HEK293 (cell line): ENCODE results near the gene HM13.

Source experiments
- CTCF ChIA-PET: fragments of 350-600 bp; formaldehyde crosslinking; extraction: SDS; loops from one replicate; lab custom pipeline; 2021; ENCODE audit warnings: antibody characterized with exemption; lab: Yijun Ruan, JAX
- POLR2A ChIA-PET: fragments of 300-600 bp; formaldehyde crosslinking; extraction: SDS; loops from one replicate; lab custom pipeline; 2020; ENCODE audit warnings: antibody characterized with exemption, inconsistent platforms; lab: Yijun Ruan, JAX
- H3K27ac ChIP-seq: fragments of 200-500 bp; sonication (Bioruptor generic); 2 replicates; pipeline ENCODE4 v1.5.1; 2014; ENCODE audit warnings: low read depth, low read length, control low read depth, inconsistent platforms; ENCODE audit errors: extremely low read depth
- H3K36me3 ChIP-seq, 2 experiments: fragments of 200-500 bp in 1 of 2; sonication (Bioruptor generic) in 1 of 2; 1 replicate in 1 of 2; 2 replicates in 1 of 2; pipeline ENCODE4 v1.5.1; 2014 to 2017; ENCODE audit warnings: inconsistent platforms in 2 of 2, low read length in 2 of 2; ENCODE audit not compliant: control insufficient read depth in 2 of 2, insufficient read depth in 1 of 2
- H3K4me1 ChIP-seq: fragments of 200-500 bp; sonication (Bioruptor generic); 2 replicates; pipeline ENCODE4 v1.5.1; 2014; ENCODE audit warnings: mild to moderate bottlenecking, low read length, inconsistent platforms; ENCODE audit not compliant: control insufficient read depth, insufficient read depth
- H3K4me3 ChIP-seq: 2 replicates; pipeline ENCODE4 v1.5.1; 2011; ENCODE audit warnings: low read depth, mild to moderate bottlenecking, control low read depth, low read length, moderate library complexity
- H3K9me3 ChIP-seq: fragments of 200-500 bp; sonication (Bioruptor generic); 2 replicates; pipeline ENCODE4 v1.5.1; 2014; ENCODE audit warnings: low read depth, low read length, inconsistent platforms; ENCODE audit not compliant: control insufficient read depth, insufficient read depth
- BCL11B ChIP-seq: fragments of 450-650 bp; formaldehyde crosslinking; IDR thresholded peaks from 2 replicates; pipeline ENCODE4 v1.5.1; 2016; ENCODE audit warnings: low read depth, missing biosample characterization, missing genetic modification characterization
- EGR2 ChIP-seq: fragments of 450-650 bp; formaldehyde crosslinking; IDR thresholded peaks from 2 replicates; pipeline ENCODE4 v1.5.1; 2016; ENCODE audit warnings: low read depth, missing biosample characterization, missing genetic modification characterization
- HOXD13 ChIP-seq: sonication (generic); formaldehyde crosslinking; IDR thresholded peaks from 2 replicates; pipeline ENCODE4 v1.8.0; 2022; ENCODE audit warnings: missing genetic modification reagents, borderline replicate concordance
- IKZF3 ChIP-seq: fragments of 450-650 bp; IDR thresholded peaks from 2 replicates; pipeline ENCODE4 v1.5.0; 2018; ENCODE audit warnings: missing biosample characterization, mild to moderate bottlenecking, missing genetic modification characterization, moderate library complexity
- MYNN ChIP-seq: fragments of 450-650 bp; formaldehyde crosslinking; IDR thresholded peaks from 2 replicates; pipeline ENCODE4 v1.5.1; 2016; ENCODE audit warnings: missing biosample characterization, missing genetic modification characterization, borderline replicate concordance
- PRDM4 ChIP-seq: fragments of 450-650 bp; formaldehyde crosslinking; IDR thresholded peaks from 2 replicates; pipeline ENCODE4 v1.5.1; 2017; ENCODE audit warnings: missing biosample characterization, missing genetic modification characterization
- REPIN1 ChIP-seq: fragments of 450-650 bp; formaldehyde crosslinking; IDR thresholded peaks from 2 replicates; pipeline ENCODE4 v1.5.1; 2017; ENCODE audit warnings: missing biosample characterization, missing genetic modification characterization, low read depth
- YY1 ChIP-seq: fragments of 450-650 bp; formaldehyde crosslinking; IDR thresholded peaks from 2 replicates; pipeline ENCODE4 v1.5.1; 2018; ENCODE audit warnings: missing biosample characterization, missing genetic modification characterization
- ZNF211 ChIP-seq: fragments of 450-650 bp; formaldehyde crosslinking; IDR thresholded peaks from 2 replicates; pipeline ENCODE4 v1.5.1; 2016; ENCODE audit warnings: low read depth, missing biosample characterization, missing genetic modification characterization
- ZNF214 ChIP-seq: fragments of 450-650 bp; formaldehyde crosslinking; IDR thresholded peaks from 2 replicates; pipeline ENCODE4 v1.5.1; 2017; ENCODE audit warnings: missing biosample characterization, mild to moderate bottlenecking, missing genetic modification characterization, borderline replicate concordance
- ZNF341 ChIP-seq: fragments of 450-650 bp; formaldehyde crosslinking; IDR thresholded peaks from 2 replicates; pipeline ENCODE4; 2016; ENCODE audit warnings: low read depth, missing biosample characterization, missing genetic modification characterization
- ZNF391 ChIP-seq: fragments of 450-650 bp; formaldehyde crosslinking; IDR thresholded peaks from 2 replicates; pipeline ENCODE4 v1.5.1; 2016; ENCODE audit warnings: low read depth, missing biosample characterization, missing genetic modification characterization, borderline replicate concordance
- ZNF404 ChIP-seq: fragments of 450-650 bp; formaldehyde crosslinking; IDR thresholded peaks from 2 replicates; pipeline ENCODE4 v1.5.1; 2017; ENCODE audit warnings: missing biosample characterization, missing genetic modification characterization
- ZNF624 ChIP-seq: fragments of 450-650 bp; formaldehyde crosslinking; IDR thresholded peaks from 2 replicates; pipeline ENCODE4 v1.5.1; 2017; ENCODE audit warnings: missing biosample characterization, missing genetic modification characterization
- ZNF626 ChIP-seq: fragments of 450-650 bp; sonication (Bioruptor Pico); formaldehyde crosslinking; IDR thresholded peaks from 2 replicates; pipeline ENCODE4 v1.5.1; 2018; ENCODE audit warnings: missing biosample characterization, missing genetic modification characterization, inconsistent platforms
- ZNF660 ChIP-seq: fragments of 450-650 bp; IDR thresholded peaks from 2 replicates; pipeline ENCODE4 v1.5.1; 2018; ENCODE audit warnings: missing biosample characterization, mild to moderate bottlenecking, missing genetic modification characterization
- ZSCAN23 ChIP-seq: fragments of 450-650 bp; formaldehyde crosslinking; IDR thresholded peaks from 2 replicates; pipeline ENCODE4 v1.5.1; 2016; ENCODE audit warnings: missing biosample characterization, missing genetic modification characterization
- TF ChIP-seq, protein P1 (sequence below): fragments of 450-650 bp; formaldehyde crosslinking; conservative IDR thresholded peaks from 2 replicates; pipeline ENCODE4 v1.5.1; 2016; ENCODE audit warnings: low read depth, missing biosample characterization, missing genetic modification characterization

HM13 gene

GRCh38 chr20:31547720-31548298 is 33.6 kb downstream of the HM13 start:
- POLR2A ChIA-PET: interaction anchor here (0.7 to 1.7 kb wide), 4 partner anchors 10 to 57 kb away, joined by 3 to 9 read pairs (median 4); partner anchors contain the start of gene ID1
- Histone ChIP-seq H3K4me3 (peak overlapping the region; percentile 67), H3K4me1 (no peaks in the 10 kb centered on the region), H3K27ac (peak overlapping the region; percentile 80), H3K9me3 (no peaks in the 10 kb centered on the region), H3K36me3 (peaks cover 23 to 77% of the 10 kb centered on the region in 2 experiments)
- CTCF ChIA-PET: interaction anchor here (0.7 to 2.0 kb wide), 4 partner anchors 12 to 66 kb away, joined by 3 to 9 read pairs (median 8); no protein-coding TSS in a partner anchor
- TF ChIP-seq IKZF3 (tag by site-specific recombination) (no peak), YY1 (tag by site-specific recombination) (no peak), ZNF660 (no peak), ZNF626 (tag by site-specific recombination) (no peak), ZSCAN23 (tag by site-specific recombination) (no peak), ZNF214 (tag by site-specific recombination) (no peak), ZNF624 (no peak), EGR2 (tag by site-specific recombination) (no peak), REPIN1 (tag by site-specific recombination) (no peak)
- TF ChIP-seq, protein P1, sequence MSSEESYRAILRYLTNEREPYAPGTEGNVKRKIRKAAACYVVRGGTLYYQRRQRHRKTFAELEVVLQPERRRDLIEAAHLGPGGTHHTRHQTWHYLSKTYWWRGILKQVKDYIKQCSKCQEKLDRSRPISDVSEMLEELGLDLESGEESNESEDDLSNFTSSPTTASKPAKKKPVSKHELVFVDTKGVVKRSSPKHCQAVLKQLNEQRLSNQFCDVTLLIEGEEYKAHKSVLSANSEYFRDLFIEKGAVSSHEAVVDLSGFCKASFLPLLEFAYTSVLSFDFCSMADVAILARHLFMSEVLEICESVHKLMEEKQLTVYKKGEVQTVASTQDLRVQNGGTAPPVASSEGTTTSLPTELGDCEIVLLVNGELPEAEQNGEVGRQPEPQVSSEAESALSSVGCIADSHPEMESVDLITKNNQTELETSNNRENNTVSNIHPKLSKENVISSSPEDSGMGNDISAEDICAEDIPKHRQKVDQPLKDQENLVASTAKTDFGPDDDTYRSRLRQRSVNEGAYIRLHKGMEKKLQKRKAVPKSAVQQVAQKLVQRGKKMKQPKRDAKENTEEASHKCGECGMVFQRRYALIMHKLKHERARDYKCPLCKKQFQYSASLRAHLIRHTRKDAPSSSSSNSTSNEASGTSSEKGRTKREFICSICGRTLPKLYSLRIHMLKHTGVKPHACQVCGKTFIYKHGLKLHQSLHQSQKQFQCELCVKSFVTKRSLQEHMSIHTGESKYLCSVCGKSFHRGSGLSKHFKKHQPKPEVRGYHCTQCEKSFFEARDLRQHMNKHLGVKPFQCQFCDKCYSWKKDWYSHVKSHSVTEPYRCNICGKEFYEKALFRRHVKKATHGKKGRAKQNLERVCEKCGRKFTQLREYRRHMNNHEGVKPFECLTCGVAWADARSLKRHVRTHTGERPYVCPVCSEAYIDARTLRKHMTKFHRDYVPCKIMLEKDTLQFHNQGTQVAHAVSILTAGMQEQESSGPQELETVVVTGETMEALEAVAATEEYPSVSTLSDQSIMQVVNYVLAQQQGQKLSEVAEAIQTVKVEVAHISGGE (tag by site-specific recombination): no peak

DNA sequence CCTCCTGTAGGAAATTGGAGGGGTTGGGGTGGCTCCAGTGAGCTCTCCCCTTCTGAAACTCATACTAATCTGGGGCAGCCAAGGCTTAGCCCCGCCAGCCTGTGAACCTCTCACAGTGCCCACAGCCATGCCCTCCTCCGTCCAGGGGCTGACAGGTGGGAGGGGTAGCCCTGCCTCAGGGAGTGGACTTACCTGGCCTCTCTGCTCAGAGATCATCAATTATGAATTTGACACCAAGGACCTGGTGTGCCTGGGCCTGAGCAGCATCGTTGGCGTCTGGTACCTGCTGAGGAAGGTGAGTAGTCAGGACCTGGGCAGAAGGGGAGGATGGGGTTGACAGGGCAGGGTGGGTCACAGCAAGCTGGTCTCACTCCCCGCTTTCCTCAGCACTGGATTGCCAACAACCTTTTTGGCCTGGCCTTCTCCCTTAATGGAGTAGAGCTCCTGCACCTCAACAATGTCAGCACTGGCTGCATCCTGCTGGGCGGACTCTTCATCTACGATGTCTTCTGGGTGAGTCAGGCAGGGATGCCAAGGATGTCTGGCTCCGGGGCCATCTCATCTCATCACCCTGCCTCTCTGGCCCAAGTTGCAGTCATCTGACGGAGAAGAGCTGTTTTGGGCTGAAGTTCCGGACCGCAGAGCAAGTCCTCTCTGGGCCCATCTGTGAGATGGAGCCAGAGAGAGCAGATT is 34.7 kb downstream of the HM13 start:
- ChIA-PET POLR2A (interaction anchor here (0.7 to 1.1 kb wide), 2 partner anchors 11 to 24 kb away, joined by 3 read pairs; no protein-coding TSS in a partner anchor), CTCF (interaction anchor here (0.6 to 2.0 kb wide), 5 partner anchors 9 to 174 kb away, joined by 3 to 8 read pairs (median 4); no protein-coding TSS in a partner anchor)
- Histone ChIP-seq H3K9me3 (no peaks in the 10 kb centered on the region), H3K4me1 (no peaks in the 10 kb centered on the region), H3K4me3 (peak overlapping the region; percentile 2; the same call in 1 of the 2 replicates), H3K36me3 (peaks cover 23 to 81% of the 10 kb centered on the region in 2 experiments), H3K27ac (no peak overlapping the region)
- no peak for TF ChIP-seq HOXD13 (CRISPR knock-in tag)
- TF ChIP-seq ZNF391 (tag by site-specific recombination): no peak
- TF ChIP-seq BCL11B: no peak
- no peak for TF ChIP-seq ZNF211 (tag by site-specific recombination)

GRCh38 chr20:31549513-31549880 is 35.3 kb downstream of the HM13 start:
- Histone ChIP-seq H3K36me3 (peaks cover 23 to 78% of the 10 kb centered on the region in 2 experiments), H3K4me3 (no peak overlapping the region), H3K4me1 (no peaks in the 10 kb centered on the region), H3K9me3 (no peaks in the 10 kb centered on the region), H3K27ac (no peak overlapping the region)
- CTCF ChIA-PET: interaction anchor here (1.5 kb wide), 1 partner anchor 8 kb away, joined by 6 read pairs; no protein-coding TSS in a partner anchor
- TF ChIP-seq PRDM4 (tag by site-specific recombination) (no peak), ZNF341 (no peak), ZNF404 (no peak), MYNN (tag by site-specific recombination) (no peak)
- POLR2A ChIA-PET: interaction anchor here (1.1 kb wide), 1 partner anchor 11 kb away, joined by 3 read pairs; no protein-coding TSS in a partner anchor
